HepG2 (cell line): ENCODE results near the gene GPR37. TPM values are rescaled to one million over a fixed set of nuclear protein-coding genes. Genes with fewer than 3 reads are reported as not detected.

Experiments used
- ATAC-seq: fragments of 200-7000 bp; cut with Tn5 transposase; 3 replicates; pipeline ENCODE4 v1.9.1; 2020; ENCODE audit warnings: mild to moderate bottlenecking, moderate library complexity
- BruUV-seq: library from RNA; stranded (reverse); fragments of 400-500 nt; replicated peaks from 2 replicates; lab custom pipeline; 2021; lab: Mats Ljungman, UMichigan
- CTCF ChIA-PET: fragments of 300-600 bp; formaldehyde crosslinking; extraction: SDS; loops from one replicate; lab custom pipeline; 2021; ENCODE audit warnings: low total read pairs, inconsistent platforms, low intra/inter-chr PET ratio; lab: Yijun Ruan, JAX
- POLR2A ChIA-PET: fragments of 350-600 bp; sonication (Branson Sonifier 250); formaldehyde crosslinking; loops from one replicate; lab custom pipeline; 2020; ENCODE audit warnings: antibody characterized with exemption, inconsistent platforms; lab: Yijun Ruan, JAX
- DNase-seq: peaks from one replicate; pipeline ENCODE4 v3.0.0-alpha.2; 2015; ENCODE audit warnings: low spot score
- FAIRE-seq: peaks from 3 replicates; lab custom pipeline; 2011; peaks lifted over from hg19 to GRCh38; lab: Jason Lieb, UNC
- H2AFZ ChIP-seq: one replicate; pipeline ENCODE4 v1.6.1; 2011; ENCODE audit warnings: low read length, inconsistent platforms
- H3K27ac ChIP-seq: fragments of 300-600 bp; 3 replicates; pipeline ENCODE4 v1.8.0; 2011; ENCODE audit warnings: mixed run types, mild to moderate bottlenecking, mixed read lengths, low read length, inconsistent platforms; ENCODE audit not compliant: insufficient read depth; ENCODE audit errors: extremely low read length
- H3K27me3 ChIP-seq, 2 experiments: fragments of 200-600 bp in 1 of 2; 2 replicates in 1 of 2; 3 replicates in 1 of 2; pipeline versions ENCODE4 v1.6.0 to v1.8.0; 2011; ENCODE audit warnings: low read length in 2 of 2, mild to moderate bottlenecking in 2 of 2, moderate library complexity in 2 of 2, inconsistent platforms in 1 of 2; ENCODE audit not compliant: insufficient read depth in 2 of 2, control insufficient read depth in 1 of 2
- H3K36me3 ChIP-seq, 2 experiments: fragments of 200-600 bp in 1 of 2; replicated peaks in 1 of 2; 2 replicates in 1 of 2; 3 replicates in 1 of 2; pipeline versions ENCODE4 v1.5.1 to v1.8.0; 2011; ENCODE audit warnings: low read length in 2 of 2, inconsistent platforms in 1 of 2; ENCODE audit not compliant: insufficient read depth in 2 of 2, control insufficient read depth in 1 of 2
- H3K4me1 ChIP-seq: 2 replicates; pipeline ENCODE4 v1.5.1; 2012; ENCODE audit warnings: low read length, inconsistent platforms; ENCODE audit not compliant: insufficient read depth
- H3K4me2 ChIP-seq: 2 replicates; pipeline ENCODE4 v1.6.0; 2011; ENCODE audit warnings: low read depth, low read length, inconsistent platforms
- H3K4me3 ChIP-seq, 3 experiments: fragments of 200-600 bp in 1 of 3; sonication (generic), shearing (Covaris generic) in 1 of 3; replicated peaks in 1 of 3; 2 replicates each; pipeline ENCODE4 v1.5.1; 2011 to 2016; ENCODE audit warnings: low read length in 3 of 3, inconsistent platforms in 2 of 3, low read depth in 2 of 3, mild to moderate bottlenecking in 2 of 3, control low read depth in 1 of 3, mixed read lengths in 1 of 3; ENCODE audit not compliant: insufficient read depth in 1 of 3
- H3K79me2 ChIP-seq: one replicate; pipeline ENCODE4 v1.6.1; 2011; ENCODE audit warnings: low read length, inconsistent platforms; ENCODE audit not compliant: insufficient read depth
- H3K9ac ChIP-seq: 2 replicates; pipeline ENCODE4 v1.6.0; 2011; ENCODE audit warnings: mild to moderate bottlenecking, low read depth, low read length, inconsistent platforms; ENCODE audit not compliant: insufficient read depth
- H3K9me3 ChIP-seq: 2 replicates; pipeline ENCODE4 v1.5.1; 2012; ENCODE audit warnings: mild to moderate bottlenecking, low read length
- H4K20me1 ChIP-seq: 2 replicates; pipeline ENCODE4 v1.6.0; 2011; ENCODE audit warnings: inconsistent platforms, mild to moderate bottlenecking, low read length, moderate library complexity; ENCODE audit not compliant: insufficient read depth
- CEBPB ChIP-seq: IDR thresholded peaks from 2 replicates; pipeline ENCODE4 v1.6.1; 2011; ENCODE audit warnings: low read depth, low read length, improper control_type of control experiment, borderline replicate concordance
- FOXP1 ChIP-seq, 2 experiments: fragments of 450-650 bp in 1 of 2; IDR thresholded peaks; 2 replicates each; pipeline ENCODE4 v1.6.1; 2017 to 2018; ENCODE audit warnings: antibody characterized with exemption in 1 of 2
- GABPB1 ChIP-seq: IDR thresholded peaks from 2 replicates; pipeline ENCODE4 v1.6.1; 2016; ENCODE audit warnings: mild to moderate bottlenecking, missing genetic modification reagents, moderate library complexity, missing compliant biosample characterization
- RAD21 ChIP-seq: fragments of 450-650 bp; formaldehyde crosslinking; IDR thresholded peaks from 2 replicates; pipeline ENCODE4 v1.5.0; 2020; ENCODE audit warnings: mild to moderate bottlenecking
- TBX3 ChIP-seq: fragments of 450-650 bp; IDR thresholded peaks from 2 replicates; pipeline ENCODE4 v1.6.1; 2017; ENCODE audit warnings: antibody characterized with exemption, mild to moderate bottlenecking, inconsistent platforms, borderline replicate concordance
- ZNF549 ChIP-seq: sonication (generic); formaldehyde crosslinking; IDR thresholded peaks from 2 replicates; pipeline ENCODE4 v1.5.0; 2020; ENCODE audit warnings: missing genetic modification reagents
- ZNF562 ChIP-seq: sonication (generic); formaldehyde crosslinking; IDR thresholded peaks from 2 replicates; pipeline ENCODE4 v1.8.0; 2022; ENCODE audit warnings: missing genetic modification reagents, borderline replicate concordance
- ZNF646 ChIP-seq: sonication (generic); formaldehyde crosslinking; IDR thresholded peaks from 2 replicates; pipeline ENCODE4 v1.9.0; 2021; ENCODE audit warnings: mild to moderate bottlenecking, missing genetic modification reagents
- ZNF678 ChIP-seq: sonication (generic); formaldehyde crosslinking; IDR thresholded peaks from 2 replicates; pipeline ENCODE4 v1.4.0; 2020; ENCODE audit warnings: mild to moderate bottlenecking, missing genetic modification reagents
- WGBS: methylation state at CpG from one replicate; pipeline ENCODE4 v1.1.6; 2017; ENCODE audit warnings: low lambda C conversion rate; 5-methylcytosine and 5-hydroxymethylcytosine counted together
- in situ Hi-C: cut with HindIII; loops from 2 replicates; pipeline ENCODE4 v1.10.0; 2017; ENCODE audit warnings: low pct_unique_long_range_greater_than_20kb; ENCODE audit not compliant: extremely low pct_ligation_motif_present
- intact Hi-C: fragments of 100-400 bp; cut with micrococcal nuclease; formaldehyde crosslinking; loops from one replicate; pipeline ENCODE4 v1.10.0; 2022; ENCODE audit not compliant: unreplicated experiment
- polyA plus RNA-seq, 8 experiments: library from polyadenylated mRNA; depleted of rRNA in 3 of 8; stranded (reverse) in 7 of 8; unstranded in 1 of 8; fragments of >200 nt; fragmentation: Illumina TruSeq in 4 of 8; extraction: Trizol in 4 of 8; gene quantifications; 2 replicates each; pipeline versions ENCODE4 v1.2.1 to v1.2.3, GENCODE V29; 2011 to 2016; ENCODE audit warnings: low read depth in 4 of 8, missing spikeins in 1 of 8, mixed read lengths in 1 of 8; ENCODE audit not compliant: insufficient read depth in 1 of 8
- total RNA-seq, 5 experiments: library from RNA; depleted of rRNA; stranded (reverse); fragments of >200 nt; fragmentation: Illumina TruSeq; extraction: Trizol; gene quantifications; 2 replicates each; pipeline ENCODE4 v1.2.3, GENCODE V29; 2016; ENCODE audit warnings: low read depth in 1 of 5

The GPR37 gene
- total and polyA plus RNA-seq, 2 of the 13 experiments (the other 11 are each of a cell fraction or from before 2014, with no cell fraction given), result not detected

GRCh38 chr7:124779620-124780019, 14.0 kb upstream of the GPR37 start (continued):
- TF ChIP-seq TBX3 (no peak), GABPB1 (CRISPR knock-in tag) (no peak)
- TF ChIP-seq, all 625 proteins: peak for 0

GRCh38 chr7:124779194-124779593, 13.6 kb upstream of the GPR37 start:
- H3K27ac ChIP-seq, result no peak overlapping the region
- FAIRE-seq, result no peak
- no peaks in the 10 kb centered on the region for H3K9me3 ChIP-seq
- no peak overlapping the region for H3K9ac ChIP-seq
- no peak for ATAC-seq
- no peak for TF ChIP-seq ZNF549 (CRISPR knock-in tag)
- TF ChIP-seq CEBPB, result peak; percentile 26; the same call in 1 of the 2 replicates
- ChIA-PET POLR2A (no interaction called here), CTCF (no interaction called here)
- H2AFZ ChIP-seq, result no peak overlapping the region
- no peaks in the 10 kb centered on the region for H3K36me3 ChIP-seq
- intact Hi-C loops (no loop called here), in situ Hi-C loops (no loop called here)
- no peaks in the 10 kb centered on the region for H4K20me1 ChIP-seq
- DNase-seq, result peak; percentile 9
- BruUV-seq, result no TSS peak
- WGBS, result 5% methylated on average over 3 of the region's 3 CpGs
- no peaks in the 10 kb centered on the region for H3K79me2 ChIP-seq
- no peak overlapping the region for H3K4me3 ChIP-seq
- no peaks in the 10 kb centered on the region for H3K27me3 ChIP-seq
- no peak overlapping the region for H3K4me2 ChIP-seq
- peaks cover 37% of the 10 kb centered on the region for H3K4me1 ChIP-seq

- Histone ChIP-seq H2AFZ (no peak overlapping the region), H3K4me2 (no peak overlapping the region), H3K27ac (no peak overlapping the region), H4K20me1 (no peaks in the 10 kb centered on the region), H3K9me3 (no peaks in the 10 kb centered on the region), H3K4me3 (no peak overlapping the region), H3K79me2 (no peaks in the 10 kb centered on the region), H3K9ac (no peak overlapping the region), H3K27me3 (no peaks in the 10 kb centered on the region), H3K4me1 (peaks cover 43% of the 10 kb centered on the region), H3K36me3 (no peaks in the 10 kb centered on the region)
- no peak for FAIRE-seq
- intact Hi-C loops, result no loop called here
- ATAC-seq, result no peak
- no TSS peak for BruUV-seq
- no peak for DNase-seq
- ChIA-PET POLR2A (no interaction called here), CTCF (no interaction called here)
- in situ Hi-C loops, result no loop called here
- WGBS, result 27% methylated on average over 2 of the region's 2 CpGs
- no peak for TF ChIP-seq RAD21
- no peak for TF ChIP-seq ZNF646 (CRISPR knock-in tag)
- no peak for TF ChIP-seq ZNF562
- TF ChIP-seq ZNF678 (CRISPR knock-in tag), result no peak
- TF ChIP-seq FOXP1 (IDR thresholded peaks at IDR 0.05), result no peak
- TF ChIP-seq FOXP1 (CRISPR knock-in tag; IDR thresholded peaks at IDR 0.05), result no peak
These were observed 11.7 kb upstream of the GPR37 start for GRCh38 chr7:124777268-124777667.
